ENCODE data around the gene ASB16.

Gene ASB16

DNA sequence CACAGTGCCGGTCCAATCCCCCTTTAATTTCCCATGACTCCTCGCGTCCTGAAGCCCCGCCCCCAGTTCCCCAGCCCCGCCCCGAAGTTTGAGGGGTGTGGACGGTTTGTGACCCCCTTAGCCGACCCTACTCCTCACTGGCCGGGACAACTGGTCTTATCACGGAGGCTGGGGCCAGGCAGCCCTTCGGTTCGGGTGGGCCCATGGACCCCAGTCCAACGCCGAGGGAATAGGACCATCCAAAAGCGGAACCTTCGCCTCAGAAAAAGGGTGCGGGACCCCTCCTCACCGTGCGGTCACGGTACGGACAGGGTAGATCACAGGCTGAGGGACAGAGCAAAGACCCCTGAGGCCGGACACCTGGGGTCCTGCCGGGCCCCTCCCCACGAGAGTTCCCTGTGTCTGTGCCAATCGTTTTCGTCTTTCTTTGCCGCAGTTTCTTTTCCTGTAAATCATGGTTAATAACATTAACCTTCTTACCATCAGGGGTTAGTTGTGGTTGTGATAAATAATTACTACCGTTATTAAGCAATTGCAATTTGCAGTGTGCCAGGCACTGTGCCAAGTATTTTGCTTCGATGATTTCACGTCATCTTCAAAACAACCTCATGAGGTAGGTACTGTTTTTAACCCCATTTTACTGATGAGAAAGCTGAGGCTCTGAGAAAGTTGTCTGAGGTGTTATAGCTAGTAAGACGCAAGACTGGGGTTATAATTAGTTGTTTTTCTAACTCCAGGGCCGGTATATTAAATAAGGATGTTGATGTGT lies 16.8 kb downstream of the ASB16 start:
- H3K4me3 ChIP-seq (ENCODE audit: low read depth, low read length): peak overlapping the region; percentile 76

DNA sequence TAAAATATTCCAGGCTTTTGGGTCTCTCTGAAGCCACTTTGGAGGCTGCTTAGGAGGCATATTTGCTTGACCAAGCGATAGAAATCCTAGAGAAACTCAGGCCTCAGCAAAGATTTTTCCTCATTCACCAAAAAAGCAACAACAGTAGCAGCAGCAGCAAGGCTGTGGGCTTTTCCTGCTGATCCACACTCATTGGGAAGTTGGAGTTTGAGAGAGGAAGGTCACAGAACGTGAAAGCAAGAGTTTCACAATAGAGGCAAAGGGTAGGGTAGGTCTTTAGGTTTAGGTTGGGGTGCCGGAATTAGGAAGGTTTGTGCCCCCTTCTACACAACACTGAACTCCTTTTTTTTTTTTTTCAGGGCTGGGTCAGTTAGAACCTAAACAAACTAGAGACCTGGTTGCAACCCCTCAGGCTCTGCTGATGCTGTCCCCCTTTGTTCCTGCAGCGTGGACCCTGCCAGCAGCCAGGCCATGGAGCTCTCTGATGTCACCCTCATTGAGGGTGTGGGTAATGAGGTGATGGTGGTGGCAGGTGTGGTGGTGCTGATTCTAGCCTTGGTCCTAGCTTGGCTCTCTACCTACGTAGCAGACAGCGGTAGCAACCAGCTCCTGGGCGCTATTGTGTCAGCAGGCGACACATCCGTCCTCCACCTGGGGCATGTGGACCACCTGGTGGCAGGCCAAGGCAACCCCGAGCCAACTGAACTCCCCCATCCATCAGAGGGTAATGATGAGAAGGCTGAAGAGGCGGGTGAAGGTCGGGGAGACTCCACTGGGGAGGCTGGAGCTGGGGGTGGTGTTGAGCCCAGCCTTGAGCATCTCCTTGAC lies 18.3 kb downstream of the ASB16 start:
- no peak overlapping the region for H3K4me3 ChIP-seq (ENCODE audit: low read depth, low read length)

DNA sequence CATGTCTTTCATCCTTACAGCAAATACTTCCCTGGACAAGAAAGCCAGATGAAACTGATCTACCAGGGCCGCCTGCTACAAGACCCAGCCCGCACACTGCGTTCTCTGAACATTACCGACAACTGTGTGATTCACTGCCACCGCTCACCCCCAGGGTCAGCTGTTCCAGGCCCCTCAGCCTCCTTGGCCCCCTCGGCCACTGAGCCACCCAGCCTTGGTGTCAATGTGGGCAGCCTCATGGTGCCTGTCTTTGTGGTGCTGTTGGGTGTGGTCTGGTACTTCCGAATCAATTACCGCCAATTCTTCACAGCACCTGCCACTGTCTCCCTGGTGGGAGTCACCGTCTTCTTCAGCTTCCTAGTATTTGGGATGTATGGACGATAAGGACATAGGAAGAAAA lies 20.0 kb downstream of the ASB16 start:
- no peak overlapping the region for H3K4me3 ChIP-seq (ENCODE audit: low read depth, low read length)

DNA sequence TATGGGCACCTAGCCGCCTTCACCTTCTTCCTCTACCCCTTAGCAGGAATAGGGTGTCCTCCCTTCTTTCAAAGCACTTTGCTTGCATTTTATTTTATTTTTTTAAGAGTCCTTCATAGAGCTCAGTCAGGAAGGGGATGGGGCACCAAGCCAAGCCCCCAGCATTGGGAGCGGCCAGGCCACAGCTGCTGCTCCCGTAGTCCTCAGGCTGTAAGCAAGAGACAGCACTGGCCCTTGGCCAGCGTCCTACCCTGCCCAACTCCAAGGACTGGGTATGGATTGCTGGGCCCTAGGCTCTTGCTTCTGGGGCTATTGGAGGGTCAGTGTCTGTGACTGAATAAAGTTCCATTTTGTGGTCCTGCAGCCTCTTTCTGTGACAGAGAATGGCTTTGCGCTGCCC lies 20.9 kb downstream of the ASB16 start:
- no peak overlapping the region for H3K4me3 ChIP-seq (ENCODE audit: low read depth, low read length)

DNA sequence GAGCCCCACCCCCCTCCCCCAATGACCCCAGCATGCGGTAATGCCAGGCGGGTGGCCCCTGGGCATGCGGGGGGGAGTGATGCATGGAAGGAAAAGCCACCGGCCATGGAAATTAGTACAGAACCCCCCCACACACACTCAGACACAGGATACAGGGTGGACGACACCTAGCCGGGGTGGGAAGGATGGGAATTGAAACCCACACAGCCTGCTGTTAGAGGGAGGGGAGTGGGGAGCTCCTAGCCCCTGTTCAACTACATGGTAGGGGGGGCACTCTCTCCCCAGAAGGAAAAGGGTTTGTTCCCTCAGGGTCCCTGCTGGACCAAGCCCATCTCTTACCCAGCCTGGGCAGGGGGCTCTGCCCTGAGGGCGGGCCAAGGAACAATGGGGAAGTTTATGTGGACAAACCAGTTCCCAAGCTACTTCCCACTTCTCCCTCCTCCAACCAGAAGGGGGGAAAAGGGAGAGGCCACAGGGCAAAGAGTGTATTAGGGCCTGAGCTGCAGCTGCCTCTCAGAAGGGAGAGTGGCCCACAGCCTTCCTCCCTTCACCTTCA lies 21.5 kb downstream of the ASB16 start:
- no peak overlapping the region for H3K4me3 ChIP-seq (ENCODE audit: low read depth, low read length)

DNA sequence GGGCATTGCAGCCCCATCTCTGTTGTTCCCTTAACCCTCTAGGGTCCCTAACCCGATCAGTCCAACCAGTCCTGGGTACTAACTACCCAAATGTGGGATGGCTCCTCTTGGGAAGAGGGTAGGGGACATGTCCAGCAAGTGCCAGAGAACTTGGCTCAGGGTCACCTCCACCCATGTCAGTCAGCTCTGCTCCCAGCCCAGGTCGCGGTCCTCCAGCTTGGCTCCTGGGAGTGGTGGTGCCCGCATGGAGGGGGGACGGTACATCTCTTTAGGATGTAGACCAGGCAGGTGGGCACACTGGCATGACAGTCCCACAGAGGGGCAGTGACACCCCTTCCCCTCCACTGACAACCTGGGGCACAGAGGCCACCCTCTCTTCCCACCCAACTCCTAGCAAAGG lies 22.2 kb downstream of the ASB16 start:
- H3K4me3 ChIP-seq (ENCODE audit: low read depth, low read length): no peak overlapping the region

DNA sequence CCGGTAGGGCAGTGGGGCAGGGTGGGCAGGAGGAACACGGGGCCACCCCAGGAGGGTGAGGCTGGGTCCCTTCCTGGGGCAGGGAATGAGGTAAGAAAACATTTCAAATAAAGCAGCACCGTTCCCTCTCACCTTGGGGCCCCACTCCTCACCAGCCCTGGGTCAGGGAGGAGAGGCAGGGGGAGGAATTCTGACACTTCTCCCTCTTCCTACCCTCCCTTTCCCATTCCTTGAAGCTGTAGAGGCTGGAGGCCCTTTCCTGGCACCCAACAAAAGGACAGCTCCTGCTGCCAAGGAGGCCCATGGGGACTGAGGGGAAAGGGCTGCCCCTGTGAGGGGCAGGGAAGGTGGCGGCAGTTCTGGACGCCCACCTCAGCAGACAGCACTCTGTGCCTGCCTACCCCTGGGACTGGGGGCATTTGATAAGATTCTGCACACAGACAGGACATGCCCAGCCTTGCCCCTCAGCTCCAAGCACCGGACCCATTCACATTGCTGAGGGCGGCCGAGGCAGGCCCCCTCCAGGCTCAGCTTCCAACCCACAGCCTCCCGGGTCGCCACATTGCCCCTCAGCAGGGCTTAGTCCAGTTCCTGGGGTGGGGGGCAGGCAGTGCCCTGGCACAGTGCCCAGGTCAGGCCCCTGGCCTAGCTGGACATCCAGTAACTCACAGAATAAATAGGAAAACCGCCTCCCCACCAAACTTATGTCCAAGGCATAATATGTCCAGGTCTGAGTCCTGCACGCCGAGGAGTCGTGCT lies 23.0 kb downstream of the ASB16 start:
- no peak overlapping the region for H3K4me3 ChIP-seq (ENCODE audit: low read depth, low read length)

DNA sequence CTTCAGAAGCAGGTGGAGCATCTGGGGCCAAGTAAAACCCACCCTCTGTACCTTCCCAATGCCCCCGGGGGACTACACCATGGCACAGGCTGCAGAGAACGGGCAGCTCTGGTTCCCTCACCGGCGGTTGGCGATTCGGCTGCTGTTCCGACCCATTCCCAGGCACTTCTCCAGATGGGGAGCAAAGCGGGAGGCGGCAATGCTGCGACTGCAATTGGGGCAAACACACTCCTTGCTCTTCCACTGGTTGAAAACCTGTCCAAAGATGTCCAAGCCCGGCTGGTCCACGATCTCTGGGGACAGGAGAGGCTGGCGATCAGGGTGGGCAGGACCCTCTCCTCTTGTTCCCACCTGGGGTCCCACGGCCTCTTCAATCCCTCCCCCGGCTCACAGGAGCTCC lies 26.6 kb downstream of the ASB16 start:
- H3K4me3 ChIP-seq (ENCODE audit: low read depth, low read length): no peak overlapping the region

DNA sequence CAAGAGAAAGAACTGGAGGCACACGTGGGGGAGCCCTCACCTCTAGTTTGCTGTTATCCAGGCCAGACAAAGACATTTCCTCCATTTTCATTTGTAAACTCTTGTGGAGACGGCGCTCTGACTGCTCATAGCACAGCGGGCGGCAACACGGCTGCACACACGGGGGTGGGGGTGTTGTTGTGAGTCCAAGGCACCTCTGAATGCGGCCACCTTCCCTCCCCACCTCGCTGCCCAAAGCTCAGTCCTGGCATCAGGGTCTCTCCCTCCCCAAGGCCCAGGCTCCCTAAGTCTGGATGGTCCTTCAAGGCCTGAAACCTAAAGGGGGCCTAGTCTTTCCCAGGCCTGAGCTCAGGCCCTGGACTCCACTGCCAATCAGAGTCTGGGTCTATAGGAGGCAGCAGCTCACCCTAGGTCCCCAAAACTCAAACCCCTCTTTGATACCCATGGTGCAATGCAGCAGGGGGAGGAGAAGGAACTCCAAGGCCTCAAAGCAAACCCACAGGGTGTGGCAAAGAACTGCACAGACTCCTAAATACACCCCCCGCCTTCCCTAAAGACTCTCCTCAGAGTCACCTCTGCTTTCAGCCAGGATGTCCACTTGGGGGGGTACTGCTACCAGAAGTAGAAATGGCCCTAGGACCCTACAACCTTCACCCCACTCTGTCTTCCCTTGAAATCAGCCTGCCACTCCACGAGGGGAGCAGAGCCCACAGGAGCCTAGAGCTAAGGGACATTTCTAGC lies 27.6 kb downstream of the ASB16 start:
- H3K4me3 ChIP-seq (ENCODE audit: low read depth, low read length): peak overlapping the region; percentile 81

DNA sequence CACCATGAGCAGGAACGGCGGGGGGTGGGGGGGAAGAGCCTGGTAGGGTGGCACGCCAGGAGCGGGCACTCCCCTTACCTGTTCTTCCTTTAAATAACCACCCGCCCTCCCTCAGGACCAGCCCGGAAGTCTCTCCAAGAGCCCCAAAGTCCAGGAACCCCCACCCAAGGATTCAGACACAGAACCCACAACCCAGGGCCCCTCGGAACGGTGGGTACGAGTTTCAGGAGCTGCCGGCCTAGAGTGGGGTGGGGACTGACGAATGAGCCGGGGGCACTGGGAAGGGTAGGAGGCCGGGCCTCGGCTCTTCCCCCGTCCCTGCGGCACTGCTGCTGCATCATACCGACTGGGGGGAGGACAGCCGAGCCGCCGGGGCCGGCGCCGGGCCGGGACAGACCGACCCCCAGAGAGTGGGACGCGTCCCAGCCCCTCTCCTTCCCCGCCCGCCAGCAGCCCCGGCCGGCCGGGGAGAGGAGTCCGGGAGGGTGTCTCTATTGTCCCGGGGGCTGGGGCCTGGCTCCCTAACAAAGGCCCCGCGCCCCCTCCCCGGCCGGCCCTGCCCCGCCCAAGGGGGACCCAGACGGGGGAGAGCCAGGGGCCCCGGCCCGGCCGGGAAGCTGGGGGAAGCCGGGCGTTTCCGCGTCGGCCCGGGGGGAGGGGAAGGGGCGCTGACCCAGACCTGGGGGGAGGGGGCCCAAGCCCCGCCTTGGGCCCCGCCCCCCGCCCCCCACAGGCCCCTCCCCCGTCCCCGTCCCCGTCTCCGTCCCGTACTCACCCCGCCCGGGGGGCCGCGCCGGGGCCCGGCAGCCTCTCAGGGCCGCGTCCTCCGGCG lies 28.4 kb downstream of the ASB16 start:
- peak overlapping the region; percentile 81 for H3K4me3 ChIP-seq (ENCODE audit: low read depth, low read length)

DNA sequence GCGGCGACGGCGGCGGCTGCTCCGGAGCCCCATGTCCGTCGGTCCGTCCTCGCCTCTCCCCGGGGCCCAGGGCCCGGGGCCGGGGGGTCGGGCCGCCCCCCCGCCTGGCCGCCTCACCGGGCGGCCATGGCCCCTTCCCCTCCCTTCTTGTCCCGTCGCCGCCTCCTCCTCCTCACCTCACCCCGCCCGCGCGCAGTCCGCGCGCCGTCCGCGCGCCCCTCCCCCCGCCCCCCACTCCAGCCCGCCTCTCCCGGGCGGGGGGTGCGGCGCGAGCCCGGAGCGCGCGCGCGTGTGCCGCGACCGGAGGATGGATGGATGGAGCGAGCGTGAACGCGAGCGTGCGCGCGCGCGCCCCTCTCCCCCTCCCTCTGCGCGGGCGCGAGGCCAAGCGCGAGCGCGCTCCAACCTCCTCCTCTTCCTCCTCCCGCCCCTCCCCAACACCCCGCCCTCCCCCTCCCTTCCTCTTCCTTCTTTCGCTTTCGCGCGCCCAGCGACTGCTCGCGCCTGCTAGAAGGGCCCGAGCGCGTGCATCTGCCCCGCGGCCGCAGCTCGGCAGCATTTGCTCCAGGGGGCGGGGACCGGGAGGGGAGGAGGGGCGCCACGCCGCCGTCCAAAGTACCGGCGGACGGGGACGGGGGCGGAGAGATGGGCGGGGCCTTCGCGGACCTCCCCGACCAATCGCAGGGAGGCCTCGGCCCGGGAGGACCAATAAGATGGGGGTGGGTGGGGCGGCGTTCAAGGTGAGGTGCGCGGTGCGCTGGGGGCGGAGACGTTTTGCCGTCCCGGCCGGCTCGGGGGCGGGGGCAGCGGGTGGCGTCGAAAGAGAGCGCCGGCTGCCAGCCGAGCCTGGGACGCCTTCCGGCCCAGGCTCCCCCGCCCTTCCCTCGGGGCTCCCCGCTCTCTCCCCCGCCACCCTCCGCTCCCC lies 29.3 kb downstream of the ASB16 start, which contains the start of gene ATXN7L3:
ATXN7L3 (minus strand) TSS at position 332 of the 925 bp plus-strand sequence. CDS start 1,814 bp downstream, outside the sequence.
- peak within 1 kb of the TSS; percentile 81 for H3K4me3 ChIP-seq (ENCODE audit: low read depth, low read length)

DNA sequence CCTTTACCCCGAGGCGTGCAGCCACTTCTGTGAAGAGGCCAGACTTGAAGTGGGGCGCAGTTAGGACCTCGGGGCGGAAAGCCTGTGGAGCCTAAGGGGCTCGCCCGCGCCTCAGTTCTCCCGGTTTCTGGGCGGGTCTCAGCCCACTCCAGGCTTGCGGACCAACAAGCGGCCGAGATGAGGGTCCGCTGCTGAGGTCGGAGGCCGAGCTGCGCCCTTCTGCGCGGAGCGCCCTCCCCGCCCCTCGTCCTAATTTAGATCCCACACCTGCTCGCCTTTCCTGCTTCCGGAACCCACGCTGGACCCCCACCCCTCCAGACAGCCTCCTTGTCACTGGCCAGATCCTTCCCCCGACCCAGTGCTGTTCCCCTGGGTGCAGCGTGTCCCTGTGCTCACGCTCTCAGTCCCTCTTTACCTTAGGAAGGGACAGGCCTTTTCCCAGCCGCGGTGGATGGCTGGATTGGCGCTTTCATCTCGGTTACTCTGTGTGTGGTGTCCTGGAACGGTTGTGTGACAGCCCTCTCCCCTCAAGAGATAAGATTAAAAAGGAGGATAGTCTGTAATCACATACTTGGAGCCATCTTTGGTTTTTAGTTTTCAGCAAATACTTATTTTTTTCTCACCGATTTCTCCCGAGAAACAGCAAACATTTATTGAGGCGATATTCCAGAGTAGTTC lies 30.1 kb downstream of the ASB16 start:
- H3K4me3 ChIP-seq (ENCODE audit: low read depth, low read length): peak overlapping the region; percentile 72

DNA sequence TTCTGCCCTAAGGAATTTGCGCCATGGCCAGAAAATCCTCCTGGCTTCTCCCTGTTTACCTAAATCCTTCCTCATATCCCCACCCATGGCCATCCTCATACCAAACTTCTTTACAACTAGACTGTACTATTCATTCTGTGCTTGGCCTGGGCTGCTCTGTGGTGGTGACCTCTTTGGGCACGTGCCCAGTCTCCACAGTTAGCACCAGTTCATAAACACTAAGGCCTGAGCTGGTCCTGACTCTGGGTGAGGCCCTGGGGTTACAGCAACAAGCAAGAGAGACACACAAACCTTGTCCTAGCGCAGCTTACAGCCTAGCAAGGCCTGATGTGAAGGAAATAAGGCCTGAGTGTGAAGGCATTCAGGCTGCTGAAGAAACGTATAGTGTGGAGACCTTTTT lies 32.3 kb downstream of the ASB16 start:
- no peak overlapping the region for H3K4me3 ChIP-seq (ENCODE audit: low read depth, low read length)

DNA sequence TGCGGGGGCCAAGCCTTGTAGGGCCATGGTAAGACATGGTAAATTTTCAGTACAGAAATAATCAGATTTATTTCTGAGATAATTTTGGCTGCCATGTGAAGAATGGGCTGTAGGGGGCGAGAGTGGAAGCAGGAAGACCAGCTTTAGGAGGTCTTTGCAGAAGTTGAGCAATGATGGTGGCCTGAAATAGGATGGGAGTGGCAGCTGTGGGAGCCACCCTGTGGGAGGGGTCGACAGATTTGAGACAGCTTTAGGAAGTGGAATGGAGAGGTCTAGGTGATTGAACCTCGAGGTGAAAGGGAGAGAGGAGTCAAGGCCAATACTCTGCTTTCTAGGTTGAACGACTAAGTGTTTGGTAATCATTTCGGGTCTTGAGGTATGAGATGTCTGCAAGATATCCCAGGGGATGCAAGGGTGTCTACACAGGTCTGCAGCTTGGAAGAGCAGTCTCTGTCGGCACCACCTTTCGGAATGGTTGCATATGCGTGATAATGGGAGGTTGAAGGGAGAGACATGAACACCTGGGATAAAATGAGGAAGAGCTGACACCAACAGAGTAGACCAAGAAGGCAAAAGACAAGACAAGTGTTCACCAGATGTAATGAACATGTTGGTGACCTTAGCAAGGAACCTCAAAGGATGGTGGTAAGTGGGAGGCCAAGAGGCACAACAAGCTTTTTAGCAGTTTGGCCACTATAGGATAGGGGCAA lies 33.4 kb downstream of the ASB16 start:
- H3K4me3 ChIP-seq (ENCODE audit: low read depth, low read length): no peak overlapping the region

DNA sequence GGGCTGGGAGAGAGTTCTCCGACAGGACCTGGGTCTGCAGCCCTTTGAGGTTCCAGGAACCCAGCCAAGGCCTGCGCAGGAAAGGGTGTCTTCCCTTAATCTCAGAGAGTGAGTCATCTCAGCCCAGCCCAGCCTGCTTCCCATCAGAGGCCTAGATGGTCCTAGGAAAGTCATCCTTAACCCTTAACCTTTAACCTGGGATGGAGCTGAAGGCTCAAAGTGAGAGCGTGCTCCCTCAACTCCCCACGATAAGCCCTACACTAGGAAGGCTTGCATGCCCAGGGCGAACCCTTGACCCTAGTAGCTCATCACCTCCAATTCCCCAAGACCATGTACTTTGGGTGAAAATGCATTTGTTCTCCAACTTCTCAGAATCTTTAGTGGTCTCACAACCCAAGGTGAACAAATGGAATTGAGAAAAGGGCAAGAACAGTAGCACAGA lies 34.0 kb downstream of the ASB16 start:
- H3K4me3 ChIP-seq (ENCODE audit: low read depth, low read length): no peak overlapping the region

DNA sequence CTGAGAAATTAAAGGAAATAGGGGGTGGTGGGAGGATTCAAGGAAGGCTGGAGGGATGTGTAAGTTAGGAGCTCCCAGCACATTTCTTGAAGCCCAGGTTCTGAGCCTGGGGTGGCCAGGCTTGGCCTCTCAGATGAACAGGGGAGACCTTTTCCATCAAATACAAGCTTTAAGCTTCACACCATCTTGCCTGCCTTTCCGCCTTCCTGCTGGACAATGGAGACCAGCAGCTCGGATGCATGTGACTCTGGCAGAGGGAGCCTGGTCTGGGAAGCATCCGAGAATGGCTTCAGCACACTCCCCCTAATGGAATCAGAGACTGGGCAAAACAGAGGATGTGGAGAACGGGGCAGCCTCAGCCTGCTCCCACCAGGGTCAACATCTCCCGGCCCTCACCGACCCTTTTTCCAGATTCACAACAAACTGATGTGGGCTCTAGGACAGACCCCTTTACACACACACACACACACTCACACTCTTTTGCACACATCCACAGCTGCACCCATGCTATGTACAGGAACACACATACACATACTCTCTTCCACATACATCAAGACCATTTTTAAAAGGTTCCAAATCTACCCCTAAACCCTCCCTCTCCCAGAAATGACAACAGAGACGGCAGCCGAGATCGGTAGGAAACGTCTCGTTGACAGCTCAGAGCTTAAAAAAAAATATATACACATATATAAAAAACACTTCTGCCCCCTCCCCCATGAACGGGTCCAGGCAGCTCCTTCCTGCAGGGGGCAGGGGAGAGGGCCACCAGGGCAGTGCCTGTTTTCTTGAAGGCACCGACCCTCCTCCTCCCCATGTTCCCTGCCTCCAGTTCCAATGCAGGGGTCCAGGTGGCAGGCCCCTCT lies 35.7 kb downstream of the ASB16 start:
- H3K4me3 ChIP-seq (ENCODE audit: low read depth, low read length): no peak overlapping the region
